Brain microvascular endothelial cell (primary cell): ENCODE measurements around the gene SIGLEC8.
"Not testable (repeated sequence)": the region's sequence is repeated elsewhere in the genome, so short reads cannot be mapped to it uniquely, and the experiment has no call there.

Experiments
- DNase-seq: peaks from one replicate; pipeline ENCODE4 v3.0.0-alpha.2; 2020
- H3K27ac ChIP-seq: fragments of 250-450 bp; sonication (Bioruptor Pico); 2 replicates; pipeline ENCODE4 v1.5.1; 2020; ENCODE audit warnings: mild to moderate bottlenecking, moderate library complexity
- H3K27me3 ChIP-seq: fragments of 250-450 bp; sonication (Bioruptor Pico); replicated peaks from 2 replicates; pipeline ENCODE4 v1.5.1; 2020; ENCODE audit warnings: mild to moderate bottlenecking
- H3K36me3 ChIP-seq: fragments of 250-450 bp; sonication (Bioruptor Pico); replicated peaks from 2 replicates; pipeline ENCODE4 v1.5.1; 2020; ENCODE audit warnings: mild to moderate bottlenecking
- H3K4me3 ChIP-seq: 2 replicates; pipeline ENCODE4 v1.5.1; 2011; ENCODE audit warnings: low read depth, mild to moderate bottlenecking, control low read depth, low read length, moderate library complexity
- in situ Hi-C: cut with HindIII; loops from 2 replicates; pipeline ENCODE4 v1.10.0; 2017; ENCODE audit warnings: low sequenced_read_pairs, low pct_ligation_motif_present
- TF ChIP-seq, protein P1 (sequence below): IDR thresholded peaks from 2 replicates; pipeline ENCODE4 v1.5.1; 2011; ENCODE audit warnings: low read depth, mild to moderate bottlenecking, moderate library complexity, low read length, control low read depth, inconsistent platforms; ENCODE audit errors: missing control alignments

SIGLEC8 gene

DNA sequence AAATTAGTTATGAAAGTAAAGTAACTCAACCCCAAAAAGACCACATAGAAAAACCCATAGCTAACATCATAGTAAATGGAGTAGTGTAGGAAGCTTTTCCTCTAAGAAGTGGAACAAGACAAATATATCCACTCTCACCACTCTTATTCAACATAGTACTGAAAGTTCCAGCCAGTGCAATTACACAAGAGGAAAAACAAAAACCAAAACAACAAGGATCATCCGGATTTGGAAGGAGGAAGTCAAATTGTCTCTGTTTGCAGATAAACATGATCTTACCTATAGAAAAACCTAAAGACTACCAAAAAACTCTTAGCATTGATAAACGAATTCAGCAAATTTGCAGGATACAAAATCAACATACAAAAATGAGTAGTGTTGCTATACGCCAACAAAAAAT, 8.5 kb upstream of the SIGLEC8 start:
- DNase-seq = no peak
- no peaks in the 10 kb centered on the region for H3K27me3 ChIP-seq
- H3K36me3 ChIP-seq = no peaks in the 10 kb centered on the region
- TF ChIP-seq, protein P1, sequence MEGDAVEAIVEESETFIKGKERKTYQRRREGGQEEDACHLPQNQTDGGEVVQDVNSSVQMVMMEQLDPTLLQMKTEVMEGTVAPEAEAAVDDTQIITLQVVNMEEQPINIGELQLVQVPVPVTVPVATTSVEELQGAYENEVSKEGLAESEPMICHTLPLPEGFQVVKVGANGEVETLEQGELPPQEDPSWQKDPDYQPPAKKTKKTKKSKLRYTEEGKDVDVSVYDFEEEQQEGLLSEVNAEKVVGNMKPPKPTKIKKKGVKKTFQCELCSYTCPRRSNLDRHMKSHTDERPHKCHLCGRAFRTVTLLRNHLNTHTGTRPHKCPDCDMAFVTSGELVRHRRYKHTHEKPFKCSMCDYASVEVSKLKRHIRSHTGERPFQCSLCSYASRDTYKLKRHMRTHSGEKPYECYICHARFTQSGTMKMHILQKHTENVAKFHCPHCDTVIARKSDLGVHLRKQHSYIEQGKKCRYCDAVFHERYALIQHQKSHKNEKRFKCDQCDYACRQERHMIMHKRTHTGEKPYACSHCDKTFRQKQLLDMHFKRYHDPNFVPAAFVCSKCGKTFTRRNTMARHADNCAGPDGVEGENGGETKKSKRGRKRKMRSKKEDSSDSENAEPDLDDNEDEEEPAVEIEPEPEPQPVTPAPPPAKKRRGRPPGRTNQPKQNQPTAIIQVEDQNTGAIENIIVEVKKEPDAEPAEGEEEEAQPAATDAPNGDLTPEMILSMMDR = no peak
- H3K27ac ChIP-seq = no peak overlapping the region
- in situ Hi-C loops = no loop called here
- H3K4me3 ChIP-seq = no peak overlapping the region

GRCh38 chr19:51463976-51464581, 5.8 kb upstream of the SIGLEC8 start:
- H3K27me3 ChIP-seq, H3K27ac ChIP-seq, in situ Hi-C loops, H3K4me3 ChIP-seq, H3K36me3 ChIP-seq, DNase-seq: not testable (repeated sequence)

GRCh38 chr19:51462681-51463080, 4.4 kb upstream of the SIGLEC8 start:
- no peak for DNase-seq
- Histone ChIP-seq H3K36me3 (no peaks in the 10 kb centered on the region), H3K4me3 (no peak overlapping the region), H3K27ac (no peak overlapping the region), H3K27me3 (no peaks in the 10 kb centered on the region)
- in situ Hi-C loops = no loop called here
- TF ChIP-seq, protein P1 = no peak

GRCh38 chr19:51462276-51462675, 4.0 kb upstream of the SIGLEC8 start:
- TF ChIP-seq, protein P1 = no peak
- Histone ChIP-seq H3K36me3 (no peaks in the 10 kb centered on the region), H3K27me3 (no peaks in the 10 kb centered on the region), H3K27ac (no peak overlapping the region), H3K4me3 (no peak overlapping the region)
- DNase-seq = no peak
- in situ Hi-C loops = no loop called here

DNA sequence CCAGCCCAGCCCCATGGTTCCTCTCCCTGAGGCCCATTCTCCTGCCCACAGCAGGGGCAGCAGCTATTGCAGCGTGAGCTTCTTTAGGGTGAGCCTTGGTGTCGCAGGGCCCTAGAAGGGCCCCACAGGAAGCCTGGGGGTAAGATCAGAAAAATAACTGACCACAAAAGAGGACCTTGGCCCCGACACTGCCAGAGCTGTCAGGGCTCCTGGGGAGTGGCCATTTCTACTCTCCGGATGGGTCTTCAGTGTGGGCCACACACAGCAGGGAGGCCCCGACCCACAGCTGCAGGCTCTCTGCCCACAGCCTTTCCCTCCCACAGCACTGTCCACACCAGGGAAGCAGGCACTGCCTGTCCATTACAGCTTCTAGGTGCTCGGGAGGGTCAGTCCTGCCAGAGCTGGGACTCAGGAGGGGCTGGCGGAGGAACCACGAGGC, 3.5 kb upstream of the SIGLEC8 start:
- in situ Hi-C loops = no loop called here
- DNase-seq = no peak
- no peaks in the 10 kb centered on the region for H3K27me3 ChIP-seq

DNA sequence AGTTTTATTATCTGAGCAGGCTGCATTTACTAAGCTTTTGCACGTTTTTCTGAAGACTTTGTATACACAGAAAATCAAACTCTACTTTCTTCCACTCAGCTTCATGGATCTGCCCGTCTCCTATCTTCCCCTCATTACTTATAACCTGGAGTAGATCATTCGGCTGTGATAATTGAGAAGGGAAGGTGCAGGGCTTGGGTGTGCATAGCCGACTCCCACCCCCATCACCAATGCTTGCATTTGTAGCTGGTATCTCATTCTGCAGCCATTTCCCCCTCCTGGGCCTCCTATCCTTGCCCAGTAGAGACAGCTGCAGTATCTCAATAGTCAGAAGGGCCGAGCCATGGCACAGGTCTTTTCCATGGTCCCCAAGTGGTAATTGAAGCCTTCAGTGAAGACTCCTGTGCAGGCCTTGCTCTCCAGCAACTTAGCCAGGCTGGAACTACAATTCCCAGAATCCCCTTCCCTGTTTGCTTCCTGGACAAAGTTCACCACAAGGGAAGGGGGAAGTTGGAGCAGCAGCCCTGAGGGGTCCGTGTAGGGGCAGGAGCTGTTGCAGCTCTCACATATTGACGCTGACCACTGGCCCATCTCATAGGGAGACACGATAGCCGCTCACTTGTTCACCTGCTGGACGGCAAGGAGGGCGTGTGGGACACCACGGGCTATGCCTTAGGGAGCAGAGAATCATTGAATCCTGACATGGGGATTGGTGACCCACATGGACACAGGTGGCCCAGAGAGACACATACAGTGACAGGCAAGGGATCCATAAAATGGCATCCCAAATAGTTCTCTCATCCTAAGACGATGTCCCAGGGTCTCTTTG, 2.1 kb upstream of the SIGLEC8 start:
- no peak for DNase-seq
- Histone ChIP-seq H3K27ac (no peak overlapping the region), H3K36me3 (no peaks in the 10 kb centered on the region), H3K4me3 (no peak overlapping the region), H3K27me3 (no peaks in the 10 kb centered on the region)
- in situ Hi-C loops = no loop called here
- TF ChIP-seq, protein P1 = no peak

More for the DNA sequence above, 3.5 kb upstream of the SIGLEC8 start:
- Histone ChIP-seq H3K4me3 (no peak overlapping the region), H3K36me3 (no peaks in the 10 kb centered on the region), H3K27ac (no peak overlapping the region)
- TF ChIP-seq, protein P1 = no peak
